Endothelial cell of umbilical vein (primary cell): ENCODE data around the gene BRF1.

ENCODE experiments used
- EZH2 ChIP-seq: IDR thresholded peaks from 2 replicates; pipeline ENCODE4 v1.6.1; 2012; ENCODE audit warnings: borderline replicate concordance, low read depth, mild to moderate bottlenecking, moderate library complexity, low read length, inconsistent platforms; ENCODE audit not compliant: severe bottlenecking
- TF ChIP-seq, protein P1 (sequence below), 2 donors: IDR thresholded peaks; 1 replicate in 1 of 2; 2 replicates in 1 of 2; pipeline ENCODE4 v1.5.1; 2011; ENCODE audit warnings: low read length in 2 of 2, mild to moderate bottlenecking in 2 of 2, moderate library complexity in 2 of 2, control low read depth in 1 of 2, inconsistent platforms in 1 of 2, low read depth in 1 of 2; ENCODE audit not compliant: insufficient read depth in 1 of 2; ENCODE audit errors: extremely low read depth in 1 of 2

DNA sequence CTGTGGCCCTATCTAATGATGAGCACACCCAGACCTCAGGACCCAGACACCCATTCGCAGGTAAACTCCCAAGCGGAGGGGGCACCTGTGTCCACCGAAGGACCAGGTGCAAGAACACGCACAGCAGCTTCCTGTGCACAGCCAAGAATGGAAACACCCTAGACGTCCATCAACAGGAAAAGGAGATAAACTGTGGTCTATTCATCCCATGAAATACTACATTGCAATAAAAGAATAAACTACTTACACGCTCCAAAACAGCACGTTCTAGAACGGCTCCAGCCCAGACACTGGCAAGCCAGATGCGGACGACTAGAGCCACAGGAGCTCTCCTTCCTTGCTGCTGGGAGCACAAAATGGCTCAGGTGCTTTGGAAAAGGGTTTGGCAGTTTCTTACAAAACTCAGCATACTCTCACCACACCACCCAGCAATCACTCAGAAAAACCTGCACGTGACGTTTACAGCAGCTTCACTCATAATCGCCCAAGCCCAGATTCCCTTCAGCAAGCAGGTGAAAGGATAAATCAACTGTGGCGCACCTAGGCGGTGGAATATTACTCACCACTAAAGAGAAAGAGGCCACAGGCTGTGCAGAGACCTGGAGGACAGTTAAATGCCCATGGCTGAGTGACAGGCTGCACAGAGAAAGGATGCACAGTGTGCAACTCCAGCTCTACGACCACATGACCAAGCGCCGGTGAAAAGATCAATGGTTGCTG is 21.0 kb downstream of the BRF1 start:
- TF ChIP-seq, protein P1, sequence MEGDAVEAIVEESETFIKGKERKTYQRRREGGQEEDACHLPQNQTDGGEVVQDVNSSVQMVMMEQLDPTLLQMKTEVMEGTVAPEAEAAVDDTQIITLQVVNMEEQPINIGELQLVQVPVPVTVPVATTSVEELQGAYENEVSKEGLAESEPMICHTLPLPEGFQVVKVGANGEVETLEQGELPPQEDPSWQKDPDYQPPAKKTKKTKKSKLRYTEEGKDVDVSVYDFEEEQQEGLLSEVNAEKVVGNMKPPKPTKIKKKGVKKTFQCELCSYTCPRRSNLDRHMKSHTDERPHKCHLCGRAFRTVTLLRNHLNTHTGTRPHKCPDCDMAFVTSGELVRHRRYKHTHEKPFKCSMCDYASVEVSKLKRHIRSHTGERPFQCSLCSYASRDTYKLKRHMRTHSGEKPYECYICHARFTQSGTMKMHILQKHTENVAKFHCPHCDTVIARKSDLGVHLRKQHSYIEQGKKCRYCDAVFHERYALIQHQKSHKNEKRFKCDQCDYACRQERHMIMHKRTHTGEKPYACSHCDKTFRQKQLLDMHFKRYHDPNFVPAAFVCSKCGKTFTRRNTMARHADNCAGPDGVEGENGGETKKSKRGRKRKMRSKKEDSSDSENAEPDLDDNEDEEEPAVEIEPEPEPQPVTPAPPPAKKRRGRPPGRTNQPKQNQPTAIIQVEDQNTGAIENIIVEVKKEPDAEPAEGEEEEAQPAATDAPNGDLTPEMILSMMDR (IDR thresholded peaks at IDR 0.05; ENCODE audit: extremely low read depth in 1 of 2, insufficient read depth in 1 of 2, low read depth in 1 of 2, low read length in 2 of 2): no peak
- TF ChIP-seq EZH2: no peak
